GF-D8 (cell line): Measurements from ENCODE around the gene CLCN3.
A peak's percentile ranks its signal among the peaks of the same experiment; 100 is the strongest.
"Not testable (repeated sequence)": the region's sequence is repeated elsewhere in the genome, so short reads cannot be mapped to it uniquely, and the experiment has no call there.

Experiments used
- DNase-seq: peaks from one replicate; lab custom pipeline; 2025; lab: John Stamatoyannopoulos, UW

The CLCN3 gene

GRCh38 chr4:169657470-169658107, 37.2 kb downstream of the CLCN3 start:
- DNase-seq = no peak

GRCh38 chr4:169658196-169658595, 37.8 kb downstream of the CLCN3 start:
- no peak for DNase-seq

GRCh38 chr4:169658975-169659715, 38.8 kb downstream of the CLCN3 start:
- DNase-seq = no peak

GRCh38 chr4:169659716-169660670, 39.6 kb downstream of the CLCN3 start:
- DNase-seq = peak; percentile 93

GRCh38 chr4:169660929-169661328, 40.6 kb downstream of the CLCN3 start:
- DNase-seq = no peak

GRCh38 chr4:169661761-169662160, 41.4 kb downstream of the CLCN3 start:
- DNase-seq = no peak

- no peak for DNase-seq
Observed at GRCh38 chr4:169662206-169662605, 41.8 kb downstream of the CLCN3 start.

- DNase-seq = no peak
Observed at GRCh38 chr4:169663402-169663801, 43.0 kb downstream of the CLCN3 start.

- no peak for DNase-seq
Observed at GRCh38 chr4:169663831-169664230, 43.5 kb downstream of the CLCN3 start.

- DNase-seq = no peak
Observed at GRCh38 chr4:169664615-169665014, 44.2 kb downstream of the CLCN3 start.

GRCh38 chr4:169665046-169665737, 44.8 kb downstream of the CLCN3 start:
- DNase-seq = no peak

- no peak for DNase-seq
Observed at GRCh38 chr4:169668069-169668721, 47.8 kb downstream of the CLCN3 start.

- no peak for DNase-seq
Observed at GRCh38 chr4:169675825-169676224, 55.4 kb downstream of the CLCN3 start.

GRCh38 chr4:169677150-169677748, 56.9 kb downstream of the CLCN3 start:
- DNase-seq = no peak

GRCh38 chr4:169678486-169678885, 58.1 kb downstream of the CLCN3 start:
- not testable (repeated sequence) for DNase-seq

GRCh38 chr4:169678951-169679591, 58.7 kb downstream of the CLCN3 start:
- DNase-seq = not testable (repeated sequence)

GRCh38 chr4:169682372-169683047, 62.1 kb downstream of the CLCN3 start:
- peak; percentile 33 for DNase-seq

- DNase-seq = no peak
Observed at GRCh38 chr4:169689681-169690080, 69.3 kb downstream of the CLCN3 start.

GRCh38 chr4:169690787-169691186, 70.4 kb downstream of the CLCN3 start:
- no peak for DNase-seq

- no peak for DNase-seq
Observed at GRCh38 chr4:169698331-169698730, 78.0 kb downstream of the CLCN3 start.
